HEK293 (cell line): ENCODE data around the gene SEC61A2.

Source experiments
- CTCF ChIA-PET: fragments of 350-600 bp; formaldehyde crosslinking; extraction: SDS; loops from one replicate; lab custom pipeline; 2021; ENCODE audit warnings: antibody characterized with exemption; lab: Yijun Ruan, JAX
- POLR2A ChIA-PET: fragments of 300-600 bp; formaldehyde crosslinking; extraction: SDS; loops from one replicate; lab custom pipeline; 2020; ENCODE audit warnings: antibody characterized with exemption, inconsistent platforms; lab: Yijun Ruan, JAX
- H3K27ac ChIP-seq: fragments of 200-500 bp; sonication (Bioruptor generic); 2 replicates; pipeline ENCODE4 v1.5.1; 2014; ENCODE audit warnings: low read depth, low read length, control low read depth, inconsistent platforms; ENCODE audit errors: extremely low read depth
- H3K36me3 ChIP-seq, 2 experiments: fragments of 200-500 bp in 1 of 2; sonication (Bioruptor generic) in 1 of 2; 1 replicate in 1 of 2; 2 replicates in 1 of 2; pipeline ENCODE4 v1.5.1; 2014 to 2017; ENCODE audit warnings: inconsistent platforms in 2 of 2, low read length in 2 of 2; ENCODE audit not compliant: control insufficient read depth in 2 of 2, insufficient read depth in 1 of 2
- H3K4me1 ChIP-seq: fragments of 200-500 bp; sonication (Bioruptor generic); 2 replicates; pipeline ENCODE4 v1.5.1; 2014; ENCODE audit warnings: mild to moderate bottlenecking, low read length, inconsistent platforms; ENCODE audit not compliant: control insufficient read depth, insufficient read depth
- H3K4me3 ChIP-seq: 2 replicates; pipeline ENCODE4 v1.5.1; 2011; ENCODE audit warnings: low read depth, mild to moderate bottlenecking, control low read depth, low read length, moderate library complexity
- H3K9me3 ChIP-seq: fragments of 200-500 bp; sonication (Bioruptor generic); 2 replicates; pipeline ENCODE4 v1.5.1; 2014; ENCODE audit warnings: low read depth, low read length, inconsistent platforms; ENCODE audit not compliant: control insufficient read depth, insufficient read depth
- AEBP2 ChIP-seq: fragments of 450-650 bp; formaldehyde crosslinking; IDR thresholded peaks from 2 replicates; pipeline ENCODE4 v1.5.1; 2016; ENCODE audit warnings: missing biosample characterization, missing genetic modification characterization, borderline replicate concordance
- ATF2 ChIP-seq: fragments of 450-650 bp; formaldehyde crosslinking; IDR thresholded peaks from 2 replicates; pipeline ENCODE4 v1.5.1; 2016; ENCODE audit warnings: missing biosample characterization, missing genetic modification characterization, low read depth
- BCL11A ChIP-seq: fragments of 450-650 bp; formaldehyde crosslinking; IDR thresholded peaks from 2 replicates; pipeline ENCODE4 v1.5.1; 2016; ENCODE audit warnings: low read depth, missing biosample characterization, missing genetic modification characterization
- GFI1B ChIP-seq: fragments of 450-650 bp; formaldehyde crosslinking; IDR thresholded peaks from 2 replicates; pipeline ENCODE4 v1.5.1; 2016; ENCODE audit warnings: missing biosample characterization, missing genetic modification characterization
- HOXA7 ChIP-seq: sonication (generic); formaldehyde crosslinking; IDR thresholded peaks from 2 replicates; pipeline ENCODE4 v1.8.1; 2022; ENCODE audit warnings: missing genetic modification reagents, borderline replicate concordance
- KLF16 ChIP-seq: fragments of 450-650 bp; formaldehyde crosslinking; IDR thresholded peaks from 2 replicates; pipeline ENCODE4 v1.5.1; 2017; ENCODE audit warnings: missing biosample characterization, missing genetic modification characterization
- KLF8 ChIP-seq: fragments of 450-650 bp; formaldehyde crosslinking; IDR thresholded peaks from 2 replicates; pipeline ENCODE4 v1.5.1; 2016; ENCODE audit warnings: missing biosample characterization, missing genetic modification characterization
- PRDM1 ChIP-seq: fragments of 450-650 bp; formaldehyde crosslinking; IDR thresholded peaks from 2 replicates; pipeline ENCODE4; 2016; ENCODE audit warnings: missing biosample characterization, missing genetic modification characterization
- RBAK ChIP-seq: fragments of 450-650 bp; formaldehyde crosslinking; IDR thresholded peaks from 2 replicates; pipeline ENCODE4 v1.5.1; 2016; ENCODE audit warnings: missing biosample characterization, missing genetic modification characterization
- REPIN1 ChIP-seq: fragments of 450-650 bp; formaldehyde crosslinking; IDR thresholded peaks from 2 replicates; pipeline ENCODE4 v1.5.1; 2017; ENCODE audit warnings: missing biosample characterization, missing genetic modification characterization, low read depth
- WT1 ChIP-seq: fragments of 450-650 bp; formaldehyde crosslinking; IDR thresholded peaks from 2 replicates; pipeline ENCODE4 v1.5.1; 2016; ENCODE audit warnings: missing biosample characterization, missing genetic modification characterization
- ZFHX2 ChIP-seq: fragments of 450-650 bp; formaldehyde crosslinking; conservative IDR thresholded peaks from 2 replicates; pipeline ENCODE4 v1.5.1; 2016; ENCODE audit warnings: missing biosample characterization, missing genetic modification characterization
- ZFP3 ChIP-seq: fragments of 450-650 bp; formaldehyde crosslinking; IDR thresholded peaks from 2 replicates; pipeline ENCODE4 v1.5.1; 2016; ENCODE audit warnings: low read depth, missing biosample characterization, missing genetic modification characterization
- ZNF24 ChIP-seq: fragments of 450-650 bp; formaldehyde crosslinking; IDR thresholded peaks from 2 replicates; pipeline ENCODE4 v1.5.1; 2016; ENCODE audit warnings: missing biosample characterization, missing genetic modification characterization
- ZNF341 ChIP-seq: fragments of 450-650 bp; formaldehyde crosslinking; IDR thresholded peaks from 2 replicates; pipeline ENCODE4; 2016; ENCODE audit warnings: low read depth, missing biosample characterization, missing genetic modification characterization
- ZNF362 ChIP-seq: fragments of 450-650 bp; formaldehyde crosslinking; IDR thresholded peaks from 2 replicates; pipeline ENCODE4 v1.5.1; 2016; ENCODE audit warnings: missing biosample characterization, missing genetic modification characterization
- ZNF404 ChIP-seq: fragments of 450-650 bp; formaldehyde crosslinking; IDR thresholded peaks from 2 replicates; pipeline ENCODE4 v1.5.1; 2017; ENCODE audit warnings: missing biosample characterization, missing genetic modification characterization
- ZNF423 ChIP-seq: fragments of 450-650 bp; formaldehyde crosslinking; IDR thresholded peaks from 2 replicates; pipeline ENCODE4 v1.5.1; 2016; ENCODE audit warnings: missing biosample characterization, missing genetic modification characterization
- ZNF426 ChIP-seq: fragments of 450-650 bp; formaldehyde crosslinking; IDR thresholded peaks from 2 replicates; pipeline ENCODE4 v1.5.1; 2017; ENCODE audit warnings: missing biosample characterization, missing genetic modification characterization, mild to moderate bottlenecking, inconsistent platforms, moderate library complexity
- ZNF433 ChIP-seq: fragments of 450-650 bp; formaldehyde crosslinking; IDR thresholded peaks from 2 replicates; pipeline ENCODE4 v1.5.1; 2016; ENCODE audit warnings: missing biosample characterization, missing genetic modification characterization, low read depth
- ZNF501 ChIP-seq: fragments of 450-650 bp; formaldehyde crosslinking; IDR thresholded peaks from 2 replicates; pipeline ENCODE4 v1.5.1; 2016; ENCODE audit warnings: missing biosample characterization, missing genetic modification characterization
- ZNF521 ChIP-seq: fragments of 450-650 bp; formaldehyde crosslinking; IDR thresholded peaks from 2 replicates; pipeline ENCODE4 v1.5.1; 2017; ENCODE audit warnings: missing biosample characterization, mild to moderate bottlenecking, missing genetic modification characterization
- ZNF548 ChIP-seq: fragments of 450-650 bp; formaldehyde crosslinking; IDR thresholded peaks from 2 replicates; pipeline ENCODE4 v1.5.1; 2016; ENCODE audit warnings: missing biosample characterization, missing genetic modification characterization
- ZNF660 ChIP-seq: fragments of 450-650 bp; IDR thresholded peaks from 2 replicates; pipeline ENCODE4 v1.5.1; 2018; ENCODE audit warnings: missing biosample characterization, mild to moderate bottlenecking, missing genetic modification characterization
- ZNF670 ChIP-seq: fragments of 450-650 bp; formaldehyde crosslinking; IDR thresholded peaks from 2 replicates; pipeline ENCODE4 v1.5.1; 2016; ENCODE audit warnings: missing biosample characterization, missing genetic modification characterization, low read depth
- ZNF768 ChIP-seq: fragments of 450-650 bp; formaldehyde crosslinking; IDR thresholded peaks from 2 replicates; pipeline ENCODE4 v1.5.1; 2018; ENCODE audit warnings: missing biosample characterization, mild to moderate bottlenecking, missing genetic modification characterization
- ZNF776 ChIP-seq: fragments of 450-650 bp; formaldehyde crosslinking; IDR thresholded peaks from 2 replicates; pipeline ENCODE4 v1.5.0; 2017; ENCODE audit warnings: missing biosample characterization, missing genetic modification characterization, borderline replicate concordance
- ZNF777 ChIP-seq: fragments of 450-650 bp; formaldehyde crosslinking; IDR thresholded peaks from 2 replicates; pipeline ENCODE4 v1.5.1; 2017; ENCODE audit warnings: missing biosample characterization, missing genetic modification characterization, borderline replicate concordance
- ZNF843 ChIP-seq: fragments of 450-650 bp; formaldehyde crosslinking; IDR thresholded peaks from 2 replicates; pipeline ENCODE4 v1.5.1; 2016; ENCODE audit warnings: missing biosample characterization, missing genetic modification characterization

SEC61A2 gene

GRCh38 chr10:12195603-12196506 lies 66.4 kb downstream of the SEC61A2 start, which contains the start of the genes CDC123 and NUDT5 (continued):
- TF ChIP-seq ZNF660 (tag by site-specific recombination) (peak; percentile 83), ZNF341 (tag by site-specific recombination) (peak; percentile 79), ZNF501 (tag by site-specific recombination) (peak; percentile 56; the same call in 1 of the 2 replicates), ZFHX2 (tag by site-specific recombination) (peak; percentile 26; the same call in 1 of the 2 replicates), ZNF548 (no peak), ZNF843 (tag by site-specific recombination) (peak; percentile 26; the same call in 1 of the 2 replicates), ZNF426 (tag by site-specific recombination) (no peak), ZNF404 (no peak), KLF8 (tag by site-specific recombination) (peak; percentile 85), ZFP3 (no peak), ZNF777 (tag by site-specific recombination) (no peak), ZNF423 (0 out of 2 replicates have a peak, but pooled peaks have one; percentile 50), ZNF776 (tag by site-specific recombination) (no peak), AEBP2 (tag by site-specific recombination) (no peak)

- Histone ChIP-seq H3K9me3 (no peaks in the 10 kb centered on the region), H3K36me3 (peaks cover 20 to 40% of the 10 kb centered on the region in 2 experiments), H3K27ac (peak overlapping the region; percentile 82), H3K4me3 (peak overlapping the region; percentile 91), H3K4me1 (peaks cover 13% of the 10 kb centered on the region; the same call in 1 of the 2 replicates)
- POLR2A ChIA-PET = interaction anchor here (1.2 kb wide), 2 partner anchors 10 to 154 kb away, joined by 3 to 8 read pairs; partner anchors contain the start of gene UPF2
- CTCF ChIA-PET = interaction anchor here (1.1 to 1.7 kb wide), 3 partner anchors 16 to 460 kb away, joined by 4 to 8 read pairs (median 7); no protein-coding TSS in a partner anchor
- TF ChIP-seq ZNF521 (tag by site-specific recombination) (no peak), ZNF768 (no peak), WT1 (tag by site-specific recombination) (0 out of 2 replicates have a peak, but pooled peaks have one; percentile 6), ATF2 (peak; percentile 68; the same call in 1 of the 2 replicates), KLF16 (tag by site-specific recombination) (no peak), REPIN1 (tag by site-specific recombination) (no peak; the same call in 1 of the 2 replicates), ZNF433 (tag by site-specific recombination) (no peak), GFI1B (0 out of 2 replicates have a peak, but pooled peaks have one; percentile 33), ZNF24 (tag by site-specific recombination) (no peak), PRDM1 (tag by site-specific recombination) (no peak), ZNF362 (tag by site-specific recombination) (no peak), ZNF670 (tag by site-specific recombination) (no peak), RBAK (tag by site-specific recombination) (no peak), HOXA7 (no peak), BCL11A (no peak)
- TF ChIP-seq, all 188 proteins: peak for 3
Measured at GRCh38 chr10:12196531-12197211, 67.2 kb downstream of the SEC61A2 start.
